Measurements from ENCODE around the gene UTF1.
"Not testable (repeated sequence)": the region's sequence is repeated elsewhere in the genome, so short reads cannot be mapped to it uniquely, and the experiment has no call there.

Gene UTF1

DNA sequence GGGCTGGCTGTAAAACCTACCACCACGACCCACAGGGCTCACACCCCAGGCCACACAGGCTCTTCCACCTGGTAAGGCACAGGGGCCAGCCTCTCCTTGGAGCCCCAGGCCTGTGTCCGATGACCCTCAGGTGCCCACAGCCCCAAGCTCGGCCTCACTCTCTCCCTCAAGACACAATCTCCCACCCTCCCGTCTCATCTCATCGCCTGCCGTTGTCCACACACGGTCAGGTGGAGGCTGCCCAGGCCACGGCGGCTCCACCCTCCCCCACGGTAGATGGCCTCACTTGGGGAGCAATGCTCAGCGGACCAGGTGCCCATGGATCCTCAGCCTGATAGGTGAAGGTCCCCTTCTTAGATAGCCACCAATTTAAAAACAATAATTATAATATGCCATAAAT lies 8.7 kb upstream of the UTF1 start:
- H3K4me2 ChIP-seq (ENCODE audit: low read length), result no peak overlapping the region
- H3K36me3 ChIP-seq (ENCODE audit: control insufficient read depth, low read length), result no peaks in the 10 kb centered on the region
- no peaks in the 10 kb centered on the region for H3F3A ChIP-seq (ENCODE audit: control insufficient read depth, insufficient read depth)
- H3K27ac ChIP-seq (ENCODE audit: low read depth, low read length), result no peak overlapping the region
- H3K4me3 ChIP-seq (ENCODE audit: low read length), result no peak overlapping the region
- no peaks in the 10 kb centered on the region for H3K79me2 ChIP-seq (ENCODE audit: control insufficient read depth, low read length)
- no peaks in the 10 kb centered on the region for H4K20me1 ChIP-seq (ENCODE audit: control insufficient read depth, insufficient read depth, low read depth, low read length)
- no peaks in the 10 kb centered on the region for H3K27me3 ChIP-seq (ENCODE audit: control insufficient read depth, low read length)
- H3K4me1 ChIP-seq (ENCODE audit: control insufficient read depth, low read length), result no peaks in the 10 kb centered on the region
- H3K9me2 ChIP-seq (replicated peaks; ENCODE audit: control insufficient read depth, low read length), result no peaks in the 10 kb centered on the region
- TF ChIP-seq EZH2phosphoT487 (IDR thresholded peaks at IDR 0.05; ENCODE audit: borderline replicate concordance, low read length), result no peak
- TF ChIP-seq, protein P1, sequence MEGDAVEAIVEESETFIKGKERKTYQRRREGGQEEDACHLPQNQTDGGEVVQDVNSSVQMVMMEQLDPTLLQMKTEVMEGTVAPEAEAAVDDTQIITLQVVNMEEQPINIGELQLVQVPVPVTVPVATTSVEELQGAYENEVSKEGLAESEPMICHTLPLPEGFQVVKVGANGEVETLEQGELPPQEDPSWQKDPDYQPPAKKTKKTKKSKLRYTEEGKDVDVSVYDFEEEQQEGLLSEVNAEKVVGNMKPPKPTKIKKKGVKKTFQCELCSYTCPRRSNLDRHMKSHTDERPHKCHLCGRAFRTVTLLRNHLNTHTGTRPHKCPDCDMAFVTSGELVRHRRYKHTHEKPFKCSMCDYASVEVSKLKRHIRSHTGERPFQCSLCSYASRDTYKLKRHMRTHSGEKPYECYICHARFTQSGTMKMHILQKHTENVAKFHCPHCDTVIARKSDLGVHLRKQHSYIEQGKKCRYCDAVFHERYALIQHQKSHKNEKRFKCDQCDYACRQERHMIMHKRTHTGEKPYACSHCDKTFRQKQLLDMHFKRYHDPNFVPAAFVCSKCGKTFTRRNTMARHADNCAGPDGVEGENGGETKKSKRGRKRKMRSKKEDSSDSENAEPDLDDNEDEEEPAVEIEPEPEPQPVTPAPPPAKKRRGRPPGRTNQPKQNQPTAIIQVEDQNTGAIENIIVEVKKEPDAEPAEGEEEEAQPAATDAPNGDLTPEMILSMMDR (IDR thresholded peaks at IDR 0.05; ENCODE audit: low read depth, low read length, poor library complexity, severe bottlenecking), result no peak
- no peaks in the 10 kb centered on the region for H3K9me3 ChIP-seq (ENCODE audit: control insufficient read depth, insufficient read depth, low read length)

- not testable (repeated sequence) for H3F3A ChIP-seq (ENCODE audit: control insufficient read depth, insufficient read depth); H3K4me1 ChIP-seq (ENCODE audit: control insufficient read depth, low read length); H4K20me1 ChIP-seq (ENCODE audit: control insufficient read depth, insufficient read depth, low read depth, low read length); H3K36me3 ChIP-seq (ENCODE audit: control insufficient read depth, low read length); H3K4me2 ChIP-seq (ENCODE audit: low read length); H3K79me2 ChIP-seq (ENCODE audit: control insufficient read depth, low read length); H3K4me3 ChIP-seq (ENCODE audit: low read length); H3K27ac ChIP-seq (ENCODE audit: low read depth, low read length); H3K9me3 ChIP-seq (ENCODE audit: control insufficient read depth, insufficient read depth, low read length); H3K9me2 ChIP-seq (replicated peaks; ENCODE audit: control insufficient read depth, low read length); H3K27me3 ChIP-seq (ENCODE audit: control insufficient read depth, low read length)
Observed at GRCh38 chr10:133221756-133222155, 8.3 kb upstream of the UTF1 start.

DNA sequence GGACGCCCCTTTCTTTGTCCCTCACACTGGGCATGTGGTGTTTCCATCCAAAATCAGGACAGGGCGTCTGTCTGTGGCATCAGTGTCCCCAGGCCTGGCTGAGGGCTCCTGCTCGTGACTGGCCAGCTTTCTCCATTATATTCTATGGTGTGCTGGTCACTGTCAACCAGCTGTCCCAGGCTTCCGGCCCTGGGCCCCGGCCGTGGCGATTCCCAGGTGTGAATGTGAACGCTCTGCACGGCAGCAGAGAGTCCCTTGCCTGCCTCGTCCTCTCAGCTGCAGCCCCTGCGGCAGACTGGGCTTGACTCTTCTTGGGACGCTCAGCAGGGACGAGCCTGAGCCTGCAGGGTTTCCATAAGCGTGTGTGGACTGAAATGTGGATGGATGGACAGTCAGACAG lies 5.9 kb upstream of the UTF1 start:
- H3K36me3 ChIP-seq (ENCODE audit: control insufficient read depth, low read length), result no peaks in the 10 kb centered on the region
- no peaks in the 10 kb centered on the region for H3K4me1 ChIP-seq (ENCODE audit: control insufficient read depth, low read length)
- no peak for TF ChIP-seq EZH2phosphoT487 (IDR thresholded peaks at IDR 0.05; ENCODE audit: borderline replicate concordance, low read length)
- H3K4me3 ChIP-seq (ENCODE audit: low read length), result no peak overlapping the region
- H3K27me3 ChIP-seq (ENCODE audit: control insufficient read depth, low read length), result no peaks in the 10 kb centered on the region
- H3F3A ChIP-seq (ENCODE audit: control insufficient read depth, insufficient read depth), result no peaks in the 10 kb centered on the region
- no peaks in the 10 kb centered on the region for H3K79me2 ChIP-seq (ENCODE audit: control insufficient read depth, low read length)
- H3K9me3 ChIP-seq (ENCODE audit: control insufficient read depth, insufficient read depth, low read length), result no peaks in the 10 kb centered on the region
- no peaks in the 10 kb centered on the region for H3K9me2 ChIP-seq (replicated peaks; ENCODE audit: control insufficient read depth, low read length)
- H3K4me2 ChIP-seq (ENCODE audit: low read length), result no peak overlapping the region
- H3K27ac ChIP-seq (ENCODE audit: low read depth, low read length), result no peak overlapping the region
- no peaks in the 10 kb centered on the region for H4K20me1 ChIP-seq (ENCODE audit: control insufficient read depth, insufficient read depth, low read depth, low read length)

GRCh38 chr10:133224756-133225372 lies 5.2 kb upstream of the UTF1 start:
- no peak overlapping the region for H3K4me2 ChIP-seq (ENCODE audit: low read length)

More at GRCh38 chr10:133224756-133225372, 5.2 kb upstream of the UTF1 start:
- no peaks in the 10 kb centered on the region for H4K20me1 ChIP-seq (ENCODE audit: control insufficient read depth, insufficient read depth, low read depth, low read length)
- no peak overlapping the region for H3K27ac ChIP-seq (ENCODE audit: low read depth, low read length)
- H3K36me3 ChIP-seq (ENCODE audit: control insufficient read depth, low read length), result no peaks in the 10 kb centered on the region
- H3K4me3 ChIP-seq (ENCODE audit: low read length), result no peak overlapping the region
- H3K4me1 ChIP-seq (ENCODE audit: control insufficient read depth, low read length), result no peaks in the 10 kb centered on the region
- H3F3A ChIP-seq (ENCODE audit: control insufficient read depth, insufficient read depth), result no peaks in the 10 kb centered on the region
- TF ChIP-seq EZH2phosphoT487 (IDR thresholded peaks at IDR 0.05; ENCODE audit: borderline replicate concordance, low read length), result no peak
- TF ChIP-seq, protein P1 (IDR thresholded peaks at IDR 0.05; ENCODE audit: low read depth, low read length, poor library complexity, severe bottlenecking), result no peak
- no peaks in the 10 kb centered on the region for H3K9me3 ChIP-seq (ENCODE audit: control insufficient read depth, insufficient read depth, low read length)
- no peaks in the 10 kb centered on the region for H3K9me2 ChIP-seq (replicated peaks; ENCODE audit: control insufficient read depth, low read length)
- no peaks in the 10 kb centered on the region for H3K79me2 ChIP-seq (ENCODE audit: control insufficient read depth, low read length)
- no peaks in the 10 kb centered on the region for H3K27me3 ChIP-seq (ENCODE audit: control insufficient read depth, low read length)

All from DOHH2 (cell line).